Measurements from ENCODE around the gene EIF3F.

- TF ChIP-seq CSRNP3 (CRISPR knock-in tag; IDR thresholded peaks at IDR 0.05) (no peak), POU6F1 (CRISPR knock-in tag; IDR thresholded peaks at IDR 0.05; ENCODE audit: borderline replicate concordance, low read depth) (no peak), ZNF565 (CRISPR knock-in tag; conservative IDR thresholded peaks at IDR 0.05; ENCODE audit: low read depth) (no peak), ZFP3 (CRISPR knock-in tag; IDR thresholded peaks at IDR 0.05) (no peak)
Measured at GRCh38 chr11:8038393-8038792, 51.3 kb downstream of the EIF3F start.
